Keratinocyte (primary cell): Measurements from ENCODE around the gene PLEKHG5. TPM values are rescaled to one million over a fixed set of nuclear protein-coding genes. Genes with fewer than 3 reads are reported as not detected.

ENCODE experiments used
- DNase-seq: peaks from one replicate; pipeline ENCODE4 v3.0.0-alpha.2; 2011; ENCODE audit warnings: low read depth, missing footprints, low spot score
- FAIRE-seq: peaks from 2 replicates; lab custom pipeline; 2011; peaks lifted over from hg19 to GRCh38; lab: Jason Lieb, UNC
- H2AFZ ChIP-seq: 2 replicates; pipeline ENCODE4 v1.6.0; 2012; ENCODE audit warnings: low read length, control low read depth, inconsistent platforms; ENCODE audit not compliant: control insufficient read depth
- H3K27ac ChIP-seq: 2 replicates; pipeline ENCODE4 v1.5.1; 2011; ENCODE audit warnings: low read length; ENCODE audit not compliant: control insufficient read depth, insufficient read depth
- H3K27me3 ChIP-seq: 3 replicates; pipeline ENCODE4 v1.6.0; 2011; ENCODE audit warnings: low read length; ENCODE audit not compliant: control insufficient read depth, insufficient read depth; ENCODE audit errors: extremely low read depth
- H3K36me3 ChIP-seq, 2 experiments: 2 replicates in 1 of 2; 3 replicates in 1 of 2; pipeline ENCODE4 v1.5.1; 2011; ENCODE audit warnings: low read length in 2 of 2, mild to moderate bottlenecking in 1 of 2; ENCODE audit not compliant: control insufficient read depth in 2 of 2, insufficient read depth in 2 of 2; ENCODE audit errors: extremely low read depth in 1 of 2
- H3K4me1 ChIP-seq: 3 replicates; pipeline ENCODE4 v1.5.1; 2011; ENCODE audit warnings: low read length; ENCODE audit not compliant: control insufficient read depth, insufficient read depth; ENCODE audit errors: extremely low read depth
- H3K4me2 ChIP-seq: 3 replicates; pipeline ENCODE4 v1.6.0; 2011; ENCODE audit warnings: low read depth, low read length; ENCODE audit not compliant: control insufficient read depth, insufficient read depth; ENCODE audit errors: extremely low read depth
- H3K4me3 ChIP-seq, 3 experiments: fragments of 200-600 bp in 1 of 3; sonication (generic) in 1 of 3; 2 replicates in 2 of 3; 3 replicates in 1 of 3; pipeline ENCODE4 v1.5.1; 2011 to 2016; ENCODE audit warnings: low read length in 3 of 3, mild to moderate bottlenecking in 3 of 3, control low read depth in 2 of 3, inconsistent platforms in 1 of 3, low read depth in 1 of 3, mixed read lengths in 1 of 3, mixed run types in 1 of 3, moderate library complexity in 1 of 3; ENCODE audit not compliant: control insufficient read depth in 2 of 3, insufficient read depth in 2 of 3; ENCODE audit errors: extremely low read depth in 1 of 3
- H3K79me2 ChIP-seq: 2 replicates; pipeline ENCODE4 v1.6.0; 2012; ENCODE audit warnings: low read length; ENCODE audit not compliant: control insufficient read depth, insufficient read depth
- H3K9ac ChIP-seq: 3 replicates; pipeline ENCODE4 v1.6.0; 2011; ENCODE audit warnings: low read length; ENCODE audit not compliant: control insufficient read depth, insufficient read depth; ENCODE audit errors: extremely low read depth
- H3K9me1 ChIP-seq: 3 replicates; pipeline ENCODE4 v1.6.0; 2011; ENCODE audit warnings: low read length; ENCODE audit not compliant: control insufficient read depth, insufficient read depth; ENCODE audit errors: extremely low read depth
- H3K9me3 ChIP-seq: 2 replicates; pipeline ENCODE4 v1.5.1; 2012; ENCODE audit warnings: low read depth, low read length; ENCODE audit not compliant: control insufficient read depth
- H4K20me1 ChIP-seq: 3 replicates; pipeline ENCODE4 v1.6.0; 2011; ENCODE audit warnings: low read length; ENCODE audit not compliant: control insufficient read depth, insufficient read depth; ENCODE audit errors: extremely low read depth
- EZH2 ChIP-seq: IDR thresholded peaks from one replicate; pipeline ENCODE4 v1.6.1; 2012; ENCODE audit warnings: inconsistent platforms, mild to moderate bottlenecking, low read length, moderate library complexity
- dilution Hi-C: fragments of 300-500 bp; cut with MboI; formaldehyde crosslinking; loops from one replicate; pipeline ENCODE4 v1.7.0; 2020; ENCODE audit warnings: low sequenced_read_pairs; ENCODE audit not compliant: extremely low pct_ligation_motif_present
- polyA plus RNA-seq, 5 experiments: library from polyadenylated mRNA; depleted of rRNA in 3 of 5; stranded (reverse) in 3 of 5; stranded (forward) in 1 of 5; unstranded in 1 of 5; fragments of >200 nt; gene quantifications; 1 replicate in 1 of 5; 2 replicates in 3 of 5; 3 replicates in 1 of 5; pipeline versions ENCODE4 v1.2.1 to v1.2.3, GENCODE V29; 2011 to 2012; ENCODE audit warnings: missing spikeins in 2 of 5, low read depth in 1 of 5, low replicate concordance in 1 of 5
- TF ChIP-seq, protein P1 (sequence below), 3 experiments: IDR thresholded peaks in 1 of 3; conservative IDR thresholded peaks in 1 of 3; optimal IDR thresholded peaks in 1 of 3; 2 replicates in 2 of 3; 3 replicates in 1 of 3; pipeline versions ENCODE3 to v1.5.1; 2011; ENCODE audit warnings: low read length in 3 of 3, mild to moderate bottlenecking in 3 of 3, moderate library complexity in 2 of 3, control low read depth in 1 of 3, inconsistent platforms in 1 of 3; ENCODE audit not compliant: insufficient read depth in 2 of 3; ENCODE audit errors: extremely low read depth in 1 of 3

PLEKHG5 gene
- polyA plus RNA-seq, 1 donor (not counting 4 experiments of a cell fraction or from before 2014, with no cell fraction given): 11.8 TPM

DNA sequence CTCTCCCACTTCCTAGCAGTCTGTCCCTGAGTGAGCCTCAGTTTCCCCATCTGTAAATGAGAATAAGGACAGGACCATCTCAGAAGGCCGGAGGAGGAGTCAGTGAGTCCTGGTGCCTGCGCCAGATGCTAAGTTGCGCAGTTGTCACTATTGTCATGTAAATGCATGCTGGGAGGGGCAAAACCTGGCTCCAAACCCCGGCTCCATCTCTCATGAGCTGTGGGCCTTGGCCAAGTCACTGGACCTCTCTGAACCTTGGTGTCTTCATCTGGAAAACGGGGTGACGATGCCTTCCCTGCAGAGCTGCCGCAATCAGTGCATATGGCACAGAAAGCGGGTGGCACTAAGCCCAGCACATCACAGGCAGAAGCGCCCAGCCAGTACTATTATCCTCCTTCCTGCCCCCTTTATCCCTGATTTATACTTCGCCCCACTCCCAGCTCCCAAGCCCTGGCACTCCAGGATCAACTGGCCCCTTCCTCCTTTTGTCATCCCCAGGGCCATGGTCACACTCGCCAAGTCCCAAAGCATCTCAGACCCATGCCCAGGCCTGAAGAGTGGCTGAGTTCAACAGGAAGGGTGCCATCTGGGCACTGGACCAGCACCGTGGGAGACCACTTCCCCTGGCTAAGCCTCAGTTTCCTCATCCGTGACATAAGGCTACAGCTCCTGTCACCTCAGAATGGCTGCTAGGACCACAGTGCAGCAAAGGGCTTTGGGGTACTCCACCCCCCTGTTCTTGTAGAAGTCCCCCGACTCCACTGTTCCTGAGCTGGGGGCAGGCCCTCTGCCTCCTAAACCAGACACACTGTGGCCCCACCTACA is 4.3 kb upstream of the PLEKHG5 start:
- no peaks in the 10 kb centered on the region for H3K9me1 ChIP-seq
- H3K9ac ChIP-seq: peak overlapping the region; percentile 72
- peak overlapping the region; percentile 85 for H3K4me2 ChIP-seq
- no peaks in the 10 kb centered on the region for H4K20me1 ChIP-seq
- DNase-seq: no peak
- H3K9me3 ChIP-seq: no peaks in the 10 kb centered on the region
- H3K4me1 ChIP-seq: peaks cover 37% of the 10 kb centered on the region
- peaks cover 0 to 2% of the 10 kb centered on the region in 2 experiments for H3K36me3 ChIP-seq
- H3K27me3 ChIP-seq: peaks cover under 1% of the 10 kb centered on the region
- peak; percentile 60 for FAIRE-seq
- dilution Hi-C loops: no loop called here
- H3K4me3 ChIP-seq: peak overlapping the region; percentile 63 to 70 (median 70)
- no peak for TF ChIP-seq EZH2
- TF ChIP-seq, protein P1, sequence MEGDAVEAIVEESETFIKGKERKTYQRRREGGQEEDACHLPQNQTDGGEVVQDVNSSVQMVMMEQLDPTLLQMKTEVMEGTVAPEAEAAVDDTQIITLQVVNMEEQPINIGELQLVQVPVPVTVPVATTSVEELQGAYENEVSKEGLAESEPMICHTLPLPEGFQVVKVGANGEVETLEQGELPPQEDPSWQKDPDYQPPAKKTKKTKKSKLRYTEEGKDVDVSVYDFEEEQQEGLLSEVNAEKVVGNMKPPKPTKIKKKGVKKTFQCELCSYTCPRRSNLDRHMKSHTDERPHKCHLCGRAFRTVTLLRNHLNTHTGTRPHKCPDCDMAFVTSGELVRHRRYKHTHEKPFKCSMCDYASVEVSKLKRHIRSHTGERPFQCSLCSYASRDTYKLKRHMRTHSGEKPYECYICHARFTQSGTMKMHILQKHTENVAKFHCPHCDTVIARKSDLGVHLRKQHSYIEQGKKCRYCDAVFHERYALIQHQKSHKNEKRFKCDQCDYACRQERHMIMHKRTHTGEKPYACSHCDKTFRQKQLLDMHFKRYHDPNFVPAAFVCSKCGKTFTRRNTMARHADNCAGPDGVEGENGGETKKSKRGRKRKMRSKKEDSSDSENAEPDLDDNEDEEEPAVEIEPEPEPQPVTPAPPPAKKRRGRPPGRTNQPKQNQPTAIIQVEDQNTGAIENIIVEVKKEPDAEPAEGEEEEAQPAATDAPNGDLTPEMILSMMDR (optimal IDR thresholded peaks at IDR 0.05 in 1 of 3, IDR thresholded peaks at IDR 0.05 in 1 of 3, conservative IDR thresholded peaks at IDR 0.05 in 1 of 3; ENCODE audit: extremely low read depth in 1 of 3, insufficient read depth in 2 of 3, low read length in 3 of 3): no peak
- no peak overlapping the region for H2AFZ ChIP-seq
- no peak overlapping the region for H3K27ac ChIP-seq
- no peaks in the 10 kb centered on the region for H3K79me2 ChIP-seq

DNA sequence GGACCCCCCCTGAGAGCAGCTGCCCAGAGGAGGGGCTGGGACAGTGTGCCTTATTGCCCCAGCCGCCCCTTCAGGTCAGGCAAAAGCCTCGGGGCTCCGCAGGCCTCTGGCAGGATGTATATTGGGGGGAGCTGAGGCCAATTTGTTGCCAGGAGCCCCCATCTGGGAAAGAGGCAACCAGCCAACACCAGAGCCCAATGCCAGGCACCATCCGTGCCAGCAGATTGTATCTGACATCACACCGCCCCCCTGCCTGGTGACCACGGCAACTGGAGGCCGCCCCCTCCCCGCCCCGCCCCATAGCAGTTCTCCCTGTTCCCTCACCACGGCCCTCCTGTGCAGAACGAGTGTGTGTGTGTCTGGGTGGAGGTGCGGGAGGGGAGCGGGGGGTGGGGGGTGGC is 3.6 kb upstream of the PLEKHG5 start:
- no peak overlapping the region for H3K27ac ChIP-seq
- H2AFZ ChIP-seq: no peak overlapping the region
- TF ChIP-seq, protein P1 (optimal IDR thresholded peaks at IDR 0.05 in 1 of 3, IDR thresholded peaks at IDR 0.05 in 1 of 3, conservative IDR thresholded peaks at IDR 0.05 in 1 of 3; ENCODE audit: extremely low read depth in 1 of 3, insufficient read depth in 2 of 3, low read length in 3 of 3): no peak
- no peak for TF ChIP-seq EZH2
- H3K9me3 ChIP-seq: no peaks in the 10 kb centered on the region
- H3K9ac ChIP-seq: no peak overlapping the region
- peaks cover 37% of the 10 kb centered on the region for H3K4me1 ChIP-seq
- H3K36me3 ChIP-seq: peaks cover 0 to 2% of the 10 kb centered on the region in 2 experiments
- no peaks in the 10 kb centered on the region for H3K79me2 ChIP-seq
- no peak overlapping the region for H3K4me3 ChIP-seq
- no peaks in the 10 kb centered on the region for H4K20me1 ChIP-seq
- FAIRE-seq (no peak), DNase-seq (no peak)
- H3K9me1 ChIP-seq: no peaks in the 10 kb centered on the region
- dilution Hi-C loops: no loop called here
- no peak overlapping the region for H3K4me2 ChIP-seq
- no peaks in the 10 kb centered on the region for H3K27me3 ChIP-seq
